GM18858 (cell line): ENCODE measurements around the gene MST1.

ENCODE experiments used
- ATAC-seq: cut with Tn5 transposase; IDR thresholded peaks from one replicate; pipeline ENCODE4 v1.9.1; 2021; ENCODE audit not compliant: unreplicated experiment

Gene MST1

DNA sequence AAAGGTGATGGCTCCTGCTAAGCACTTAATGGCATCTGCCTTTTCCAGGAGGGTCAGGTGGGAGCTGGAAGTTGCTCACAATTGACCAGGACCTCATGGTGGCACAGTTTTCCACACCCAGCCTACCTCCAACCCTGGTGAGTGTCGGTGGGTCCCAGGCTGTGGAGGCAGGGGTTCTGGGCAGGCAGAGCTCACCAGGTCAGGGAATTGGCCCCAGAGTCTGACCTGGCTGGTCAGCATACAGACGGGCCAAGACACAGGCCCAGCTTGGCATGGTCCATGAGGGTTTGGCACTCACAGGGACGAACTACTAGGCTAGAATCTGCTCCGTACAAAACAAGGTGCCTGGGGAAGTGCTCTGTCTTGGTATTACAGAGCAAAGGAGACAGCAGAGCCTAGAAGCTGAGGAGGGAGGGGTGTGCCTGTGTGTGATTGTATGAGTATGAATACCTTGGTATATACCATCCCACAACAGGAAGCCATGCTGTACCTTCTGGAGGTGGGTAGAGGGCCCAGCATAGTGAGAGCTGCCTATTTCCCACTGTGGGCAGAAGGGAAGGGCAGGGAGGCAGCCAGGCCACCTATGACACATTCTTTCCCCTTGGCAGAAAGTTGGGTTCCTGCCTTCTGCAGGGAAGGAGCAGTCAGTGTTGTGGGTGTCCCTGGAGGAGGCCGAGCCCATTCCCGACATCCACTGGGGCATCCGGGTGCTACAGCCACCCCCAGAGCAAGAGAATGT lies 8.6 kb downstream of the MST1 start:
- ATAC-seq: no peak

DNA sequence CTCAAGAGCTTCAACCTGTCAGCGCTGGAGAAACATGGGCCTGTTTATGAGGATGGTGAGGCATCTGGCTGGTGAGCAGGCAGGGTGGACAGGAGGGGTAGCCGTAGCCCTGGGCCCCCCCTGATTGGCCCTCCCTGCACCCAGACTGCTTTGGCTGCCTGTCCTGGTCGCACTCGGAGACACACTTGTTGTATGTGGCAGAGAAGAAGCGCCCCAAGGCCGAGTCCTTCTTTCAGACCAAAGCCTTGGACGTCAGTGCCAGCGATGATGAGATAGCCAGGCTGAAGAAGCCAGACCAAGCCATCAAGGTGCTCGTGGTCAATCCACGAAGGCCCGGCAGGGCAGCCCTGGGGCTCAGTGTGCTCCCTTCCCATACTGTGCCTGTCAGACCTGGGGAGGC lies 13.4 kb downstream of the MST1 start:
- no peak for ATAC-seq

DNA sequence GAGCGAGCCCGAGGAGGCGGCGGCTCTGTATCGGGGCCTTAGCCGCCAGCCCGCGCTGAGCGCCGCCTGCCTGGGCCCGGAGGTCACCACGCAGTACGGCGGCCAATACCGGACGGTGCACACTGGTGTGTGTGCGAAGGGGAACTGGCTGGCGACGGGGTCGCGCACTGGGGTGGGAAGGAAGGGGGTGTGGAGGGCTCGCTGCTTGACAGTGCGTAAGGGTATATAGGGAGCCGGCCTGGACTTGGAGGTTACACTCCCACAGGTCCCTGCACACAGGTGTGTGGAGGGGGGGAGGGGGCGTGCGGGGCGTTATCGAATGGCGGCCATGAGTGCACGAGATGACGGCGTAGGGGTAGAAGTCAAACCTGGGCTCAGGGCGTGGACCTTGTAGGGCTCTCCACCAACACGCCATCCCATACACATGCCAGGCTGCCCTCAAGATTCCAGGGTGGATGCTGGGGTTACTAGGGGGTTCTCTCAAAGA lies 14.7 kb downstream of the MST1 start:
- peak; percentile 21 for ATAC-seq

DNA sequence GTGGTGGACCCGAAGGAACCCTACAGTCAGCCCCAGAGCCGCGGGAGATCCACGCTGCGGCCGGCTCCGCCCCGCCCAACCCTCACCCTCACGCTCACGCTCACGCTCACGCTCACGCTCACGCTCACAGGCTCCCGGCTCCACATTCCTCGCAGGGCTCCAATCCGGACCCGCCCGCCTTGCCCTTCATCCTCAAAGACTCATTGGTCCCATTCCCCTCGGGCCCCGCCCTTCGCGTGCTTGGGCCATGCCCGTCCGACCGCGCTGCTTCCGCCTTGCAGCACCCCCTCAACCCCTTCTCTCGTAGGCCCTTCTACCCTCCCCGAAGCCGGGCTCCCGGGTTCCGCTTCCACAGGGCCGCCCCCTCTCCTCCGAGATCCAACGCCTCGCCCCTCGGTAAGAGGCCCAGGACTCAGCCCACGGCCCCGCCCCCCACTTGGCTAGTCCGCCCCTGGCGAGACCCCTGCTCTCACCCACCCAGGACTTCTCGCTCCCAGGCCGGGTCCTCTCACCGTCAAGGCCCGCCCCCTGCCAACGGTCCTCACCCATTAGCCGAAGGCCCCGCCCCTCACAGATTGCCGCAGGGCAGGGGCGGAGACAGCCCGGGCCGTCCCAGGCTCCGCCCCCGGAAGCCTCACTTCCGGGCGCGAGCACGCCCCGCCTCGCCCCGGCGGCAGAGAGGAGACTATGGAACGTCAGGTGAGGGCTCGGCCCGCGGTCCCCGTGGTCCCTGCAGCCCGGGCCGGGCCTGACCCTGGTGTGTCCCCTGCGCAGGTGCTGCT lies 15.4 kb downstream of the MST1 start, which contains the start of gene APEH:
APEH (plus strand) TSS at position 637 of the 782 bp plus-strand sequence; CDS start at position 688, 51 bp downstream.
- ATAC-seq: peak; percentile 53

DNA sequence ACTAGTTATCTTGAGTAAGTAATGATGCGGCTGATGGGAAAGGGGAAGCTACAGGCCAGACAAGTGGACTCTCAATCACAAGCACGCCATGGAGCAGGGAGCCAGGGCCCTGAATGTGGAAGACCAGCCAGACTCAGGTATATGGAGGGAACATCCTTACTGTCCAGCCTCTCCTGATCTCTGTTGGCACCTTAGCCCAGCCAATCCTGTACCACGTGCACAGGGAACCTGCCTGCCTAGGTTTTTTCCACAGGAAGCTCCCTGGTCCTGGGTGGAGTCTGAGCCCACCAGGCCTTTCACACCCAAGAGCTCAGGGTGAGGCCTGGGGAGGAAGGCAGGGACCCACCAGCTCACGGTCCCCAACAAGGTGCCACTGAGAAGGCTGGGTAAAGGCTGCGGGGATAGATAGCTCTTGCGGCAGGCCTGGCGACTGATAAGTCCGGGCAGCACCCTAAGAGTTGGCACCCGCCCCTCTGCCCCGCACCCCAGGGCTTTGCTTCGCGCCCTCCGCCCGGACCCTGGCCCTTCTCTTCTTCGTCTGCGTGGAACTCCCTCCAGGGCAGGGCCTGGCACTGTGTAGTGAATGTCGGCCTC lies 16.1 kb downstream of the MST1 start:
- no peak for ATAC-seq

DNA sequence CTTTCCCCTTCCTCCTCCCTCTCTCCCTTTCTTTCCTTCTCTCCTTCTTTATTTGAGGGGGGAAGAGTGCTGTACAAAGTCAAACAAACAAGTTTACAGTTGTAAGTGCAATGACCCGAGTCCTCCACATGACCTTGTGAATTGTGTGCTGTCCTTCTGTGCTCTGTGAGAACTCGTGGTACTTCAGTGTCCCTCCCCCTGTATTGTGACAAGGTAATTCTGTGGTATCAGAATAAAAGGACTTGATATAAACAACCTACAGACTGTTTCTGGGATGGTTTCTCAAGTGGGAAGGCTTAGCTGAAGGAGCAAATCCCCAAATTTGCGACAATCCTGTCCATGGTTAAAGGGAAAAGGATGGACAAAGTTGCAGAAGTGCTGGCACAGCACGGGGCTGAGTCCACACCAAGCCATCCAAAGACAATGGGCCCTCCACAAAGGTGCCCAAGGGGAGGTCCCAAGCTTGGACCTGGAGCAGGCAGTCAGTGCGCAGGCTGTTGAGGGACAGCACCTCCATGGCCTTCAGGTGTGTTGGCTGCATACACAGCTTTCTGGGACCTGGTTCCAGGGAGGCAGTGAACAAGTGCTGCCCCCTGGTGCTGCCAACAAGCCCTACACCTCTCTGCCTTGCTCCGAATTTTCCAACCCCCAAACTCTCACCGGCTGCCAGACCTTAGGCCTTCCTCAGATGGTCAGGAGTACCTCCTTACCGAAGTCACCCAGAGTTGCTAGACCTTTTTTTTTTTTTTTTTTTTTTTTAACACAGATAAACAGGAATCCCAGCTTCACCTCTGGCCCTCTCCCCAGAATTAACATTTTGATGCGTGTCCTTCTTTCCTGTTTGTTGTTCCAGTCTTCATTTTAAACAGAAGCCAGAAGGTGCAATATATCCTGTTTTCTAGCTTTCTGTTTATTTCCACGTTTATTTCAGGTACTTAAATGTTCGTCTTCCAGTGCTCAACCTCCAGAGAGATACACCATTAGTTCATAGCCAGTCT lies 17.7 kb downstream of the MST1 start:
- no peak for ATAC-seq

DNA sequence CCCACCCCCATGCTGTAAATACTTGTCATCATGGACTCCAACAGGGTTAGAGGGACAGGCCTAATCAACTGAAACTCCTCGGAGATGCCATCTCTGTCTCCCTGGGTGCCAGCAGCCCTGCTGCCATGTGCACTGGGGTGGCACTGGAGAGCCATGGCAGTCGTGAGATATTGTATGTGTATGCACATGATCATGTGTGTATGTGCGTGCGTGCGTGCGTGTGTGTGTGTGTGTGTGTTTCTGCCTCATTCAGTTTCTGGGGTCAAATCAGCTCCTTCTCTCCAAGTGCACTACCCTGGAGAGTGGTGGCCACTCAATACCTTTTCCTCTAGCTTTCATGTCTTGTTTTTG lies 18.4 kb downstream of the MST1 start:
- no peak for ATAC-seq

DNA sequence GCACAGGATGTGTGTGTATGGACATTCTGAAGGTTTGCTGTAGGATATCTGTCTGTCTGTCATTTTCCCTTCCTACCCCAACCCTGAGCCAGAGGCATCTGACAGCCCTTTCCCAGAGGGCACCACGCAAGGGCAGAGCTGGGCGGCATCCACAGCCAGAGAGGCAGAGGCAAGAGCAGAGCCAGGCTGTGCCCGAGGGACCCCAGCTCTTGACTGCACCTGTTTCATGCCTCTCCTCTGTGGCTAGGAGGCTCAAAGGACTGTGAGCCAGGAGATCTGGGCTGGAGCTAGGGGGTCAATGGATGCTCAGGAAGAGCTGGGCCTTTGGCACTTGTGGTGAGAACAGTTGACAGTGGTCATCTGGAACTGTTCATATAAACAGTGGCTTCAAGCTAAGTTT lies 19.9 kb downstream of the MST1 start:
- no peak for ATAC-seq

DNA sequence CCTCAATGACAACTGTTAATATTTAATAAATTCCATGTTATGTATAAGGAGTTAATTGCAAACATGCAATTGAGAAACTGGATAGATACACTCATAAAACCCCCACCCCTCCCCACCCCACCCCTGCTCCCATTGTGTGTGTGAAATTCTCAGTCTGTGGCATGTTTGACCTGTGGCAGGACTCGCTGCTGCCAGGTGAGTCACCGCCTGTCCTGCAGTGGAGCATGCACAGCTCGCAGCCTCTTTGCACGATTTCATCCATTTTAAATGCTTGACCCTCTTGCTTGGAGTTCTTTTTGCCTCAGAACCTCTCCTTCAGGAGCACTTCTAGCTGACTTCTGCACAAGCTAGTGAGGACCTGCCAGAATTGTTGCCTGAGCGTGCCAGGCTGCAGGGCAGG lies 20.4 kb downstream of the MST1 start:
- no peak for ATAC-seq

DNA sequence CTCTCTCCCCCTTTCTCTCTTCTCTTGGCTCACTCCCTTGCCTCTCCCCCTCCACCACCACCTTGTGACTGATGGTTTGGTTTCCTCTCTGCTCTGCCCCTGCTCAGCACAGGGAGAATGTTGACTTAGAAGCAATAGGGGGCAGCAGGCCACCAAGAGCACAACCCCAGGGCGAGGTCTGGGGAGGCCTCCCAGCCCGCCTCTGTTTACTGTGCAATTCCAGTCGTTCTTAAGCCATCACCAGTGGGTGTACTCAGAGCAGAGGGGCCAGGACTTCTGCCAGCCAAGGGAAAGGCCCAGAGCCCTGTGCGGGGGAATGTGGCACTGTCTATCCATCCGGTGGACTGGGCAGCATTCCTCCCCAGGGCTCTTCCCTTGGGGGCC lies 20.9 kb downstream of the MST1 start:
- ATAC-seq: no peak

DNA sequence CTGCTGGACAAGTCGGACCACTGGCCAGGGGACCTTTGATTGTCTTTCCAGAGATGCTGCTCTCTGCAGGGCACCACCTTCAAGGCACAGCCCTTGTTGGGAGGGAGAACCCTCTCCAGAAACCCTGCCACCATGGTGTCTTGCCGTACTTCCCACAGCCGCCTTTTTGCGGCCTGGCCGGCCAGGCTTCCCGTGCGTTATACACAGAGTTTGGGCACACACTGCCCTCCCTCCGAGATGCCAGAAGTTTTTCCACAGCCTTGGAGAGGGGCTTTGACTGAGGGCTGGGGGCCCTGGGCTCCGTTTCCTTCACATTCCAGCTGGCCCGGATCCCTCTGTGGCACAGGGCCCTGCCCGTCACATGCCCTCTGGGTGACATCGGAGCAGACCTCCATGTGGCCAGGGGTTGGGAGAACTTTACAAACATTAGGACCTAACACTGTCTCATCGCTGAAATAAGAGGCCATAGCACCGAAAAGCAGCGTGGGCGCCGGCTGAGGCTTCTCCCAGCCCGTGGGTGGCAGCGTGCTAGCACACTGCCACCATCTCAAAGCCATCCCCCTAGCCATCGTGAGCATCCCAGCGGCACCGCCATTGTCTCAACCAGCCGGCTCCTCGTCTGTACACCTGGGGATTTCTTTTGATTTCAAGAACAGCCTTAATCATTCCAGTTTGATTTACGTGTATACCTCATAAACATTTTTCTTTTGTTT lies 21.4 kb downstream of the MST1 start:
- no peak for ATAC-seq

DNA sequence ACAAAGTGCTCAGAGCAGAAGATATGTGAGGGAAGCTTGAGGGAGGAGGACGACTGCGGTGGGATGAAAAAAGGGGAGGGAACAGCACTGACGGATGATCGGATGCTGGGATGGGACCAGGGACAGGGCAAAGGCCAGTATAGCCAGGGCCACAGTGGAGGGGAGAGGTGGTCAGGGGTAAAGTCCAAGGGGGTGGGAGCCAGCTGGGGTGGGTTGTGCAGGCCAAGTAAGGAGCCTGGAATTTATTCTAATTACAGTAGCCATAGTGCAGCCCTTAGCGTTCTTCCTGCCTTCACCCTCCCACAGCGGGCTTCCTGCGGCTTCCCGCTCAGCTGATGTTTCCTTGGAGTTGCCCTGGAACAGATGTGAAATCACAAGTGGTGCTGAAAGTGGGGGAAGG lies 22.7 kb downstream of the MST1 start:
- ATAC-seq: no peak

DNA sequence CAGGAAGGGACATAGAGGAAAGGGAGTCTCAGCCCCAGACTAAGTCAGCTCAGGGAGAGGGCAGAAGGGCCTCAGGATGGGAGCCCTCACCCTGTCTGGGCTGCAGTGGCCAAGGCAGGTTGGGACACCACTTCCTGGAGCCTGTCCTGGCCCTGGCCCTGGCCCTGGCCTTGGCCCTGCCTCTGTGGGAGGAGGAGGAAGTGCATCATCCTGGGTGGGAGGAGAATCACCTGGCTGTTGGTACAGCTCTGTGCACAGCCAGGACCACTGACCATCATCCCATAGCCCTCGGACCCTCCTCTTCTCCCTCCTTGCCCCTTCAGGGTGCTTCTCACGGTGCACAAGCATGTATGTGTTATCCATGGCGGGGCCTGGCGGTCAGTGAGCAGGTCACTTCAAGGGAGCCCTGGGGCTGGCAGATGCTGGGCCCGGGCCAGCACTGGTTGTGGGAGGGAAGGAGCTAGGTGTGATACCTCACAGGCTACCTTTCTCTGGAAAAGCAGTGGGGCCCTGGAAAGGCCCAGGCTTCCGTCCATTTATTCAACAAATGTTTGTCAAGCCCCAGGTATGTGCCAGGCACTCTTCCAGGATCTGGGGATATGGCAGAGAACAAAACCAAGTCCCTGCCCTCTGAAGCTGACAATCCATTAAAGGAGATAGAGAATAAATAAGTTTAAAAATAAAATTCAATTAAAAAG lies 23.3 kb downstream of the MST1 start:
- ATAC-seq: no peak

DNA sequence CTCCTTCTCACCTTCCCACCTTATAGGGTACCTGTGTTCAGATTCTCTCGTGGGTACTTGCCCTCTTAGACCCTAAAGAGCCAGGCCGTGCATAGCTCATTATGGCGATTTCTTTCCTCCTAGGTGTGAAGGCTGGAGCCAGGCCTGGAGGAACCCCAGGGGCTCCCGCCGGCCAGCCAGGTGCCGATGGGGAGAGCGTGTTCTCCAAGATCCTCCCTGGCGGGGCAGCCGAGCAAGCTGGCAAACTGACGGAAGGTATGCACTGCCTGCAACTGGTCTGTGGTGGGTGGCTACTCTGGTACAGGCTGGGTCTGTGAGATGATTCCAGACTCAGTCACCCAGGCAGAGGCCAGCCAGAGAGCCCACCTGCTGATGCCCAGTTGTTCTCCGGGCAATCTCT lies 25.0 kb downstream of the MST1 start:
- no peak for ATAC-seq

DNA sequence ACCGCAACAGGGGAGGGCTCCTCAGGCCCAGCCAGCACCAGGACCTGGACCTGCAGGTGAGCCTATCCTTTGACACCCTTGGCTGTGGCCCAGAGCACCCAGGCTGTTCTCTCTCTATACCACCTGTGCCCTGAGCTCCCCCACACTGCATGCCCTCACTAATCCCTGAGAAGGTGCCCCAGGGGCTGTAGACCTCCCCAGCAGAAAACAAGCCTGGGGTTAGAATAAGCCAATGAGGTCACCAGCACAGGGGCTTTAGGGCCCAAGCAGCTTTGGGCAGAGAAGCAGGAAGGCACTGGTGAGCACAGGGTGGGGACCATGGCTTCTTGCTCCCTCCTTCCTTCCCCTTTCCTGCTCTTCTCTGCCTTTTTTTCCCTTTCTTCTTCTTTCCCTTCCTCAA lies 25.4 kb downstream of the MST1 start:
- no peak for ATAC-seq

DNA sequence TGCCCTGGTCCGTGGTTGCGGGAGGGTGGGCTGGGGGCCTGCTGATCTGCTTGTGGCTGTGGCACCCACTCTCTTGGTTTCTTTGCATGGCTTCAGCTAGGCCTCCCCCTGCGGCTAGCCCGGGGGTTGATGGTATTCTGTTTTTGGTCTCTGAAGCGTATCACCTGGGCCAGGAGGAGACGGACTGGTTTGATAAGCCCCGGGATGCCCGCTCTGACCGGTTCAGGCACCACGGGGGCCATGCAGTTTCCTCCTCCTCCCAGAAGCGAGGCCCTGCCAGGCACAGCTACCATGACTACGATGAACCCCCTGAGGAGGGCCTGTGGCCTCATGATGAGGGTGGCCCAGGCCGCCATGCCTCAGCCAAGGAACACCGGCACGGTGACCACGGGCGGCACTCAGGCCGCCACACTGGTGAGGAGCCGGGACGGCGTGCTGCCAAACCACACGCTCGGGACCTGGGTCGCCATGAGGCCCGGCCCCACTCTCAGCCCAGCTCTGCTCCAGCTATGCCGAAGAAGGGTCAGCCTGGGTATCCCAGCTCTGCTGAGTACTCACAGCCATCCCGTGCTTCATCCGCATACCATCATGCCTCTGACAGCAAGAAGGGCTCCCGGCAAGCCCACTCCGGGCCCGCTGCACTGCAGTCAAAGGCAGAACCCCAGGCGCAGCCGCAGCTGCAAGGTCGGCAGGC lies 26.4 kb downstream of the MST1 start:
- ATAC-seq: no peak

DNA sequence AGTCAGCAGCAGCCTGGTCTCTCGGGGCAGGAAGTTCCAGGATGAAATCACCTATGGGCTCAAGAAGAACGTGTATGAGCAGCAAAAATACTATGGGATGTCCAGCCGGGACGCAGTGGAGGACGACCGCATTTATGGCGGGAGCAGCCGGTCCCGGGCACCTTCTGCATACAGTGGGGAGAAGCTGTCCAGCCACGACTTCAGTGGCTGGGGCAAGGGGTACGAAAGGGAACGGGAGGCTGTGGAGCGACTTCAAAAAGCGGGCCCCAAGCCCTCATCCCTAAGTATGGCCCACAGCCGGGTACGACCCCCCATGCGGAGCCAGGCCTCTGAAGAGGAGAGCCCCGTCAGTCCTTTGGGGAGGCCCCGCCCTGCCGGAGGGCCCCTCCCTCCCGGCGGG lies 27.3 kb downstream of the MST1 start:
- no peak for ATAC-seq

DNA sequence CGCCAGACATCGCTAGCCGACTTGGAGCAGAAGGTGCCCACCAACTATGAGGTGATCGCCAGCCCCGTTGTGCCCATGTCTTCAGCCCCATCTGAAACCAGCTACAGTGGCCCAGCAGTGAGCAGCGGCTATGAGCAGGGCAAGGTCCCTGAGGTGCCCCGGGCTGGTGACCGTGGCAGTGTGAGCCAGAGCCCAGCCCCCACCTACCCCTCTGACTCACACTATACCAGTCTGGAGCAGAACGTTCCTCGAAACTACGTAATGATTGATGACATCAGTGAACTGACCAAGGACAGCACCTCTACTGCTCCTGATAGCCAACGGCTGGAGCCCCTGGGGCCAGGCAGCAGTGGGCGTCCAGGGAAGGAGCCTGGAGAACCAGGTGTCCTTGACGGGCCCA lies 28.0 kb downstream of the MST1 start:
- no peak for ATAC-seq

DNA sequence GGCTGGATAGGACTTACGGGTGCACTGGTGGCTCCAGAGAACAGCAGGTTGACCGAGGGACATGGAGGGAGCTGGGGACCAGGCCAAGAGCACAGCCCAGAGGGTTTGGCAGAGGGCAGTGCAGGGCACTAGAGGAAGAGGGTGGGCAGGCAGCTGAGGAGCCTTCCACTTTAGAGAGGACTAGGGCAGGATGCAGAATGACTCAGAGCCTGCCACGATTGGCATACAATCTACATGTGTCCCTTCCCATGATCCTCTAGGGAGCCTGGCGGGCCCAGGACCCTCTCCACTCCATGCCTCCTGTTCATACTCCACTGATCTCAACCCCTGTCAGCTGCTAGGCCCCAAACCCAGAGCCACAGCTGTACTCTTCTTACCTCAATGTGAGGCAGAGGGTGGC lies 29.5 kb downstream of the MST1 start:
- ATAC-seq: no peak
